Measurements from ENCODE around the gene LZTR1. TPM values are rescaled to one million over a fixed set of nuclear protein-coding genes. Genes with fewer than 3 reads are reported as not detected.

The LZTR1 gene
- total and polyA plus RNA-seq, 2 of the 8 experiments (the other 6 are each of a cell fraction or from before 2014, with no cell fraction given), result 22.3 to 31.0 TPM

GRCh38 chr22:21015466-21016006 lies 33.4 kb downstream of the LZTR1 start (continued):
- TF ChIP-seq ATF2 (IDR thresholded peaks at IDR 0.05; ENCODE audit: low read length), result no peak
- no peak for TF ChIP-seq CHD7 (IDR thresholded peaks at IDR 0.05; ENCODE audit: insufficient replicate concordance, low read length)
- TF ChIP-seq FOSL1 (IDR thresholded peaks at IDR 0.05; ENCODE audit: insufficient read depth, low read depth, low read length), result no peak
- TF ChIP-seq TAF7 (optimal IDR thresholded peaks at IDR 0.05; ENCODE audit: borderline replicate concordance, low read depth, low read length), result no peak
- no peak for TF ChIP-seq HDAC2 (IDR thresholded peaks at IDR 0.05; ENCODE audit: borderline replicate concordance in 1 of 2, low read depth in 2 of 2, low read length in 2 of 2)
- TF ChIP-seq ASH2L (IDR thresholded peaks at IDR 0.05; ENCODE audit: low read length), result no peak
